HG02678 (cell line): ENCODE results near the gene ARHGEF17.

Experiments
- ATAC-seq: cut with Tn5 transposase; IDR thresholded peaks from one replicate; pipeline ENCODE4 v1.9.1; 2021; ENCODE audit warnings: mild to moderate bottlenecking, moderate library complexity; ENCODE audit not compliant: unreplicated experiment

ARHGEF17 gene

DNA sequence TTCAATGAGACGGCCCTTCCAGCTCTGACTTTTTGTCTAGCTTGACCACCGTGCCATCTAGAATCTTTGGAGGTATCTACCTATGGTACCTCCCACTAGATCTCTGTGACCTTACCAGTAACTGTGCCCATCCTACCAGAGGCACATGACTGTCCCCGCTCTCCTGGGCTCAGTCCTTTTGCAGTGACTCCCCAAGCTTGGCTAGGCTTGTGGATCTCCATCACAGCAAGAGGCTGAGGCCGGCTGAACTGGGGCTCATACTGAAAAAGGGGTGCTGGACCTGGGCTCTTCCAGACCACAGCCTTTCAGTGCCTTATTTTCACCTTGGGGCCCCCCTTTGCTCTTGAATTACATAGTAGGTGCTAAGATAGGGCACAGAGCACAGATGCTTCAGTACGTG, 95.5 kb downstream of the ARHGEF17 start:
- no peak for ATAC-seq

DNA sequence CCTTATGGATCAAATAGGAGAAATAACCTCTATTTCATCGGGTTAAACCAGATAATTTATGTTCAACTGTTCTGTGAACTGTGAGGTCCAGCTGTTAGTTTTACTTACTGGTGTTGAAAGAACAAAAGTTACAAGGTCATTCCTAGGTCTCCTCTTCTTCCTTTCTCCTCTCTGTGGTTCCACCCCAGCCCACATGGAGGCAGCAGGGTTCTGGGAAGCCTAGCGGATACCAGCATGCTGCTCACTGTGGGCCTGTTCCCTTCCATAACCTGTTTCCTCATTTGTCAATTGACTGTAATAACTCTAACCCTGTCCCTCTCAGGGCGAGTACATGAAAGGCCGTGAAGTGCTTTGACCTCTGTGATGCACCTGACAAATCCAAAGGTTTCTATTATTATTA, 96.0 kb downstream of the ARHGEF17 start:
- ATAC-seq, result no peak

DNA sequence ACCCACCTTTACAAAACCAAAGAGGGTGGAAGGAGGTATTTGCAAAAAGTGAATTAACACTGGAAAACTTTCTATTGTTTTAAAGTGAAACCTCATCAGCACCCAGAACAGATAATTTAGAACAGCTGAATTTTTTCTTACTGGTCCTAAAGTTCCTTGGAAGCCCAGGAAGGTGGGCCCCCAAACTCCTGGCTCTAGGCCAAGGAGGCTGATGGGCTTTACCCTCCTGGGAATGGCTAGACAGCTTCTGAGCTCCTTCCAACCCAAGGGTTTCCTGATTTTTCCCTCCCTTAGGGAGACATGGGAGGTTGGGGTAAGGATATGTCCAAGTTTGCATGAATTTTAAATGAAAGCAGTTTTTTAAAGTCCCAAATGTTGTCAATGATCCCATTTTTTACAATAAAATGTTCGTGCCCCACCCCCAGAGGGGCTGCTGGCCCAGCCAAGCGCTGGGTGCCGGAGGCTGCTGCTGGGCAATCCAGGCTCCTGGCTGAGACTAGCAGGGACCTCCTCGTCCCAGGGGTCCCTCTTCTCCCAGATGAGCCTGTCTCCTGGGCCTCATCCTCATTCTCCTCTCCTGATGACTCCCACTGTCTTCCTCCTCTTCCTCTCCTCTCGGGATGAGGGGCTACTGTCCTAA, 96.5 kb downstream of the ARHGEF17 start:
- no peak for ATAC-seq

DNA sequence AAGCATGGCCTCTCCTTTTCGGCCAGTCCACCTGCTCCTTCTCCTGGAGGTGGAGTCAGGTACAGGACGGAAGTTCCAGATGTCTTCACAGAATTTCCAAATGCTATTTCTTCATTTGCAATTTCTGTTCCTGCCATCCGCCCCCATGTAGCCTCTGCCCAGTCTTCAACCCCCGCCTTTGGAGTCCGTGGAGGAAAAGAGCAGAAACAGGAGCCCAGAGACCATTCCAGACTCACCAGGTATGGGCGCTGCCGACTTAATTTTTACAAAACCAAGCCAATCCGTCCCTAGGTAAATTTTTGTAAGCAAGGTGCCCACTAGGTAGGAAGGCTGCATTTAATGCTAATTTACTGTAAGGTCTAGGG, 97.1 kb downstream of the ARHGEF17 start:
- no peak for ATAC-seq

DNA sequence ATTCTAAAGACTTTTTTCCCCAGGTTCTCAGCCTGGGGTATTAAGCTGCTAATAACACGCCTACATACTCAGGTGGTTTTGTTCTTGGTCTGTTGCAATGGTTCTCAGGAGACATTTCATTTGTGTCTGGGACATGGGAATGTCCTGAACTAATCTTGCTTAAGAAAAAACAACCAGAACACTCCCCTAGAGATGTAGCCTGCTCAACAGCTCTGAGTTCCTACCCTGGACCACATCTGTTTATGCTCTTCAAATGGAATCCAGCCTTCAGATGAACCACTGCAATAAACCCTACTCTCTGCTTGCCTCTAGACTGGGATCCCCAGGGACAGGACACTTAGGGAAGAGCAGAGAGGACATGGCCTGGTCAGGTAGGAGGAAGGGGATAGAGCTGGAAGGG, 98.1 kb downstream of the ARHGEF17 start:
- ATAC-seq, result no peak

DNA sequence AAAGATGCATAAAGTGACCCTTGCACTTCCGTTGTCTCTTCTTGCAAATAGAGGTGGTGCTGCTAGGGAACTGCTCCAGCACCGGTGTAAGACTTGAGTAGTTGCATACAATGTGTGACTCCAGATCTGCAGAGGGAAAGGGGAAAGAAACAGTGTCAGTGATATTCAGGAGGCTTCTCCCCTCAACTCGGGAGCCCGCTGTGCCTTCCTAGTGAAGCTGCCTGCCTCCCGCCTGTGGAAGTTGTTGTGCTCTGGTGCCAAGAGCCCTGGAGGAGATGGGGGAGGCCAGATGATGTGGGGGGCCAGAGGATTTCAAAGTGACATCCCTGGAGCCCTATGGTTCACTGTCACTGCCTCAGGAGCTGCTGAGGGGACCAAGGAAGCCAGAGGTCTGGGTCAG, 98.5 kb downstream of the ARHGEF17 start:
- ATAC-seq, result no peak

DNA sequence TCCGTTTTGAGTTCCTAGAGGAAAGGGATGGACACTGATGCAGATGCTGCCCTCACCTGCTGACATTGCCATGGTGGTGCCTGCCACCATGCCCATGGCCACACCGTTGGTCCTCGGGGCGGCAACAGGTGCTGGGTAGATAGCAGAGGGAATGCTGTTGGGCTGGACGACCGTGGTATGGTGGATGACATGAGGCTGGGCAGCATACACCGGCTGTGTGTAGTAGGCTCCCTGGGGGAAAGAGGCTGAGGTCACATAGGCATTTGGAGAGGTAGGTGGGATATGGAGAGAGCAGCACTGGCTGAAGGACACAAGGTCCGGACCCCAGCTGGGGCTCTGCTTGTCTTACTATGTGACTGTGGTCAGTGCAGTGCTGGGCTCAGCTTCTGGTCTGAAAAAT, 101.4 kb downstream of the ARHGEF17 start:
- no peak for ATAC-seq

DNA sequence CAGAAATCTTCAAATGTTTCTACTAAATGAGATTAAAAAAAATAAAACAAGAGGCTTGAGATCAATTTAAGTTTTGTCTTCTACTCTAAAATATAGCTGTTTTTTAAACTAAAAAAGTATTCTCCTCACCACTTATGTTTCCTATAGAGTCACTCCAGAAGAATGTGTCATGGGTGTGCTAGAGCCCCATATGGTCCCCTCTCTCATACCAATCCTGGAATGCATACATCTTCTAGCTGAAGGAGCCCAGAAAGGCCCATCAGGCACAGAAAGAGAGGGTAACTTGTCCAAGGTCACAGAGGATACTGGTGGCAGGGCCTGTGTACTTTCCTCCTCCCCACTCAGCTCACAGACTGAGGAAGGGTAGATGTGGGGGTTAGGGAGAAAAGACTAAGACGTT, 102.6 kb downstream of the ARHGEF17 start:
- ATAC-seq, result no peak

DNA sequence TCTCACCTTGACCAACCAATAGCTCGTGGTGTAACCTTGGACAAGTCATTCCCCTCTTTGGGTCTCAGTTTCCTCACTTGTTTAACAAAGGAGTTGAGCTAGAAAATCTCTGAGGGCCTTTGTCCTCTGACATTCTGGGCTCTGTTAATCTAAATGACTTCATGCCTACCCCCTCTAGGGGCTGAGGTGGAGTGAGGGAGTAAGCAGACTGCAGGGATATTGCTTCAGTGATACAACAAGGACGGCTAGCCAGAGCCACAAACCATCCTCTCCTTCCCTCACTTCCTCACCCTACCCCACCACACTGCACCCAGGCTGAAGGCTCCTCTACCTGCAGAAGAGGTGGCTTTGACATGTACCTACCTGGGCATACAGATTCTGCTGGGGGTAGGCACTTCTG, 103.0 kb downstream of the ARHGEF17 start:
- no peak for ATAC-seq

DNA sequence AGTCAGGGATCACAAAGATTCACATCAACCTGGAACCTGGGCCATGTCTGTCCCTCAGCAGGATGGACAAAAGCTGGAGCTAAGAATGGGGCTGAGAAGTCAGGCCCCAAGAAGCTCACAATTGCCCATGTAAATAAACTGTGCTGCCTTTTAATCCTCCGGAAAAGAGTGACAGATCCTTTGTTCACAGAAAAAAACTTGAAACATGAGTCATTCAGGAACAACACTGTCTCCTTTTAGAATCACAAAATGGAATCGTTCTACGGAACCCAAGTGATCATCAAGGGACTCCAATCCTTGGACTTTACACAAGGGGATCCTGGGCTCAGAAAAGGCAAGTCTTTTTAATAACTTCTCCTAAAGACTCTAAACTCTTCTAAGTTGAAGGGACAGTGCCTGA, 104.2 kb downstream of the ARHGEF17 start:
- ATAC-seq, result no peak

DNA sequence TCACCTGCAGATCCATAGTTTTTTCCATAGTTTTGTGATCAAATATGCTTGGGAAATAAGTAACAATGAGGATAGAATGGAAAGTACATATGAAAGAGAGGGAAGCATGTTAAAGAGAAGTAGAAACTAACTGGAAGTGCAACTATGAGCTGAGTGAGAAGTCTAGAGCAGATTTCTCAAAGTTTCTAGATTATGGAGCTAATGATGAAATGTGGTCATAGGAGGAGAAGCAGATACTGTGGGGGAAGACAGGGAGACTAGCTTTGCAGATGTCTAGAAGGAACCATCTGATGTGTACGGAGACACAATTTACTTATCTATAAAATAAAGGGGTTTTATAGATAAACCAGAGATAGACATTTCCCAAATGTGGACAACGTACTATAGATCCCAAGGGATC, 105.2 kb downstream of the ARHGEF17 start:
- ATAC-seq, result no peak

DNA sequence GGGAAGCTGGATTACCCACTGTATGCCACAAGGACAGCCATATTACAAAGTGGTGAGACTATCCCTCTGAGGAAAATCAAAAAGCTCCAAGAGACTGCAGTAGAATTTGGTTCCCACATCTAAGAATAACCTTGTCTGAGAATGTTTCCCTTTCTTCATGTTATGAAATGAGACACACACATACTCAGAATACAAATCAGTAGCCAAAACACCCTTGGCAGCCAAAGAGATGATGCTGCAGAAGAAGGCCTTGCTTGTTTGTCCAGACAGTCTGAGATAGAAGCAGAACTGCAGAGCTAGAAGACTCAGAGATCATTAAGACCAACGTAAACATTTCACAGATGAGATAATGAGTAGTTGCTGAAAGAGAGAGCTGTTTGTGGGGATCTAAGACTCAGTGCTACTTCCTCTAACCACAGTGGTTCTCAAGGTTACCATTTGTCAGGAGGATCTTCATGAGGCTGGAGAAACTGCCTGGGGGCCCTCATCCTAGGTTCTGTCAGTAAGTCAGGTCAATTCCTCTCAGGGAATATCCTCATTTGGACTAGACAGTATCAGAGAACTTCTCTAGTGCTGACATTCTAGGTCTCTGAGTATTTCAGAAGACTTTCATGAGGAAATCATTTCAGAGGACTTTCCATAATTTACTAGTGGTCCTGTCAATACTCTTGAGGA, 107.0 kb downstream of the ARHGEF17 start:
- no peak for ATAC-seq

DNA sequence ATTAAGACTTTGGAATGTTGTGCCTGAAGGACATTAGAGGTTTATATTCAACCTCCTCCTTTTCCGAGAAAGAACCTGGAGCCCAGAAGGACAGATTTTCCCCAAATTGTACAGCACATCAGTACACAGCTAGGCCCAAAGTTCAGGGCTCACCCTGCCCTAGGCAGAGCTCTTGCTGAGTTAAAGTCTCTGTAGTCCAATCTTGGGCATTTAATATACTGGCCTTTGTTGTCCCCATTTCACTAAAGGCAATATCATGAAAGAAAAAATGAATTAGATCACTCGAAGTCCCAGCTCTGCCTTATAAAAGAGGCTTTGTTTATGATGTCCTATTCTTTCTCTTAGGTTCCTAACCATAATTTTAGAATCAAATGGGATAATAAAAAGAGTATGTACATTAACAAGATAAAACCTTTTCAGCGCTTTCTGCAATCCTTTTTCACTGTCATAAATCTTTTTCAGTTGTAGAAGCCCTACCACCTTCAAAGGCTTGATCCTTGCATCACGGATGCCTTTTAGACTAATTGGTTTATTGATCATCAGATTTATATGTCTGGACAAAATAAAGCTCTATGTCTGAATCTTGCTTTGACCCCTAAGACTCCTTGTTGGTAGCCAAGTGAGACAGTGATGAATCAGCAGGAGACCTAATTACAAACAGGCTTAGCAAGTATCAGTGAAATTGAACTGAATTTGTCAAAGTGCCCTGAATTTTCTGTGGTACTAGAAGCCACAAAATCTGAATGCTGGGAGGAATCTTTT, 108.0 kb downstream of the ARHGEF17 start:
- no peak for ATAC-seq

DNA sequence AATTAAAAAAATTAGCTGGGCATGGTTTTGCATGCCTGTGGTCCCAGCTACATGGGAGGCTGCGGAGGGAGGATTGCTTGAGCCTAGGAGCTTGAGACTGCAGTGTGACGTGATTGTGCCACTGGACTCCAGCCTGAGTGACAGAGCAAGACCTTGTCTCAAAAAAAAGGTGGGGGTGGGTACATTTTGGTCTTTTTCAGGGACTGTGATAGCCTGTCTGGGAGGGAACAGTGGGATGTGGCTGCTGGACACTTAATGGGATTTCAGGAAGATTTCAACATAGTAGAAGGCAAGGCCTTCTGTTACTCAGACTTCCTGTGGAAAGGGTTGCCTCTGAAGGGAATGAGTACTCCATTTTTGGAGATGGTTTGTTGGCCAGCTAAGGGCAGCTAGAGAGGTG, 108.7 kb downstream of the ARHGEF17 start:
- no peak for ATAC-seq
